GM23338 (cell line): Measurements from ENCODE around the gene TIMM17A. TPM values are rescaled to one million over a fixed set of nuclear protein-coding genes. Genes with fewer than 3 reads are reported as not detected.

ENCODE experiments used
- ATAC-seq: fragments of 200-7000 bp; cut with Tn5 transposase; 3 replicates; pipeline ENCODE4 v1.9.1; 2020
- DNase-seq: peaks from one replicate; pipeline ENCODE4 v3.0.0-alpha.2; 2015; ENCODE audit warnings: low spot score
- H2AFZ ChIP-seq: fragments of 200-600 bp; sonication (generic); 2 replicates; pipeline ENCODE4 v1.8.0; 2016; ENCODE audit warnings: antibody characterized with exemption, mild to moderate bottlenecking, moderate library complexity
- H3F3A ChIP-seq: fragments of 200-600 bp; sonication (generic); replicated peaks from 2 replicates; pipeline ENCODE4 v1.8.0; 2017; ENCODE audit warnings: antibody characterized with exemption, mixed run types, low read depth
- H3K27ac ChIP-seq: fragments of 200-600 bp; sonication (generic); 2 replicates; pipeline ENCODE4 v1.6.1; 2016; ENCODE audit warnings: low read depth
- H3K27me3 ChIP-seq: fragments of 200-600 bp; sonication (generic); 2 replicates; pipeline ENCODE4 v1.8.0; 2016; ENCODE audit warnings: mild to moderate bottlenecking, mixed run types, moderate library complexity; ENCODE audit not compliant: insufficient read depth
- H3K36me3 ChIP-seq: fragments of 200-600 bp; sonication (generic); 2 replicates; pipeline ENCODE4 v1.8.0; 2016; ENCODE audit warnings: mild to moderate bottlenecking; ENCODE audit not compliant: insufficient read depth
- H3K4me1 ChIP-seq: fragments of 200-600 bp; sonication (generic); 2 replicates; pipeline ENCODE4 v1.8.0; 2016; ENCODE audit warnings: mild to moderate bottlenecking, moderate library complexity; ENCODE audit not compliant: insufficient read depth
- H3K4me2 ChIP-seq: fragments of 200-600 bp; sonication (generic); 2 replicates; pipeline ENCODE4 v1.7.1; 2017; ENCODE audit warnings: mixed run types
- H3K4me3 ChIP-seq: fragments of 200-600 bp; sonication (generic); 2 replicates; pipeline ENCODE4 v1.6.1; 2016; ENCODE audit warnings: mixed run types
- H3K79me2 ChIP-seq: fragments of 200-600 bp; sonication (generic); replicated peaks from 2 replicates; pipeline ENCODE4 v1.8.0; 2017; ENCODE audit warnings: mild to moderate bottlenecking; ENCODE audit not compliant: insufficient read depth
- H3K9me2 ChIP-seq: fragments of 200-600 bp; sonication (generic); 2 replicates; pipeline ENCODE4 v1.8.0; 2017; ENCODE audit not compliant: insufficient read depth
- H4K20me1 ChIP-seq: fragments of 200-600 bp; sonication (generic); replicated peaks from 2 replicates; pipeline ENCODE4 v1.8.0; 2017; ENCODE audit warnings: mild to moderate bottlenecking; ENCODE audit not compliant: insufficient read depth
- H3K27ac Mint-ChIP-seq: 2 replicates; pipeline ENCODE4 v1.8.0; 2020; ENCODE audit warnings: inconsistent platforms, mild to moderate bottlenecking, moderate library complexity, mixed read lengths
- H3K27me3 Mint-ChIP-seq: 3 replicates; pipeline ENCODE4 v1.8.0; 2022; ENCODE audit warnings: low read depth, mild to moderate bottlenecking, moderate library complexity, mixed read lengths, inconsistent platforms; ENCODE audit not compliant: insufficient read depth, poor library complexity
- H3K36me3 Mint-ChIP-seq: 3 replicates; pipeline ENCODE4 v1.8.0; 2021; ENCODE audit warnings: low read depth, mild to moderate bottlenecking, inconsistent platforms, moderate library complexity, mixed read lengths
- H3K4me1 Mint-ChIP-seq: 3 replicates; pipeline ENCODE4 v1.8.0; 2020; ENCODE audit warnings: mild to moderate bottlenecking, inconsistent platforms, mixed read lengths
- H3K4me3 Mint-ChIP-seq: 3 replicates; pipeline ENCODE4 v1.8.0; 2021; ENCODE audit warnings: moderate library complexity, mild to moderate bottlenecking, inconsistent platforms, mixed read lengths
- H3K9me3 Mint-ChIP-seq: 3 replicates; pipeline ENCODE4 v1.8.0; 2020; ENCODE audit warnings: moderate library complexity, mild to moderate bottlenecking, inconsistent platforms, mixed read lengths
- CREB1 ChIP-seq: fragments of 250-450 bp; sonication (Bioruptor Pico); IDR thresholded peaks from 2 replicates; pipeline ENCODE4 v1.5.0; 2020; ENCODE audit warnings: low read depth, mild to moderate bottlenecking, moderate library complexity
- CTCF ChIP-seq, 2 experiments: fragments of 200-600 bp in 1 of 2; sonication (generic) in 1 of 2; conservative IDR thresholded peaks; 2 replicates each; pipeline versions ENCODE4 v1.5.1 to v1.6.1; 2016 to 2017; ENCODE audit warnings: antibody characterized with exemption in 2 of 2, low read depth in 2 of 2, mild to moderate bottlenecking in 2 of 2, moderate library complexity in 1 of 2
- EZH2 ChIP-seq: fragments of 200-600 bp; sonication (generic); IDR thresholded peaks from one replicate; pipeline ENCODE4 v1.8.0; 2017; ENCODE audit warnings: antibody characterized with exemption, mild to moderate bottlenecking, low read depth; ENCODE audit not compliant: unreplicated experiment
- JUNB ChIP-seq: IDR thresholded peaks from one replicate; pipeline ENCODE4 v1.6.1; 2016; ENCODE audit warnings: antibody characterized with exemption; ENCODE audit not compliant: unreplicated experiment
- NANOG ChIP-seq: IDR thresholded peaks from 2 replicates; pipeline ENCODE4 v1.6.1; 2016; ENCODE audit warnings: antibody characterized with exemption, borderline replicate concordance
- POLR2AphosphoS5 ChIP-seq: IDR thresholded peaks from 2 replicates; pipeline ENCODE4 v1.6.1; 2016; ENCODE audit warnings: antibody characterized with exemption, low read depth
- ZNF114 ChIP-seq: fragments of 250-450 bp; sonication (Bioruptor Pico); IDR thresholded peaks from 2 replicates; pipeline ENCODE4 v1.5.0; 2020; ENCODE audit warnings: mild to moderate bottlenecking, moderate library complexity
- ZNF331 ChIP-seq: fragments of 250-450 bp; sonication (Bioruptor Pico); IDR thresholded peaks from 2 replicates; pipeline ENCODE4 v1.5.0; 2020; ENCODE audit warnings: low read depth, mild to moderate bottlenecking, moderate library complexity
- ZNF462 ChIP-seq: fragments of 250-450 bp; sonication (Bioruptor Pico); IDR thresholded peaks from 2 replicates; pipeline ENCODE4 v1.5.0; 2020; ENCODE audit warnings: mild to moderate bottlenecking, moderate library complexity
- polyA plus RNA-seq: library from polyadenylated mRNA; unstranded; fragments of >200 nt; fragmentation: Nextera tagmentation; extraction: Ambion mirVana; gene quantifications from 2 replicates; pipeline ENCODE4 v1.2.1, GENCODE V29; 2016
- total RNA-seq: library from RNA; depleted of rRNA; stranded (reverse); fragments of >200 nt; shearing (Covaris generic); gene quantifications from 2 replicates; pipeline ENCODE4 v1.2.3, GENCODE V29; 2014

Gene TIMM17A
- total and polyA plus RNA-seq, 2 experiments from 2014 or later, result 38.5 to 60.0 TPM

- TF ChIP-seq CREB1 (CRISPR knock-in tag), result peak; percentile 51; the same call in 1 of the 2 replicates
These were observed 54.2 kb downstream of the TIMM17A start (continued) for GRCh38 chr1:202009326-202010179.

GRCh38 chr1:202010180-202011015 is 55.1 kb downstream of the TIMM17A start, which contains the start of gene ELF3:
Gene ELF3, plus strand, starts transcription at chr1:202010587. Its CDS starts 550 bp downstream, at chr1:202011137.
- peak within 1 kb of the TSS; percentile 86 for H3K4me2 ChIP-seq
- H3K4me3 ChIP-seq, result peak within 1 kb of the TSS; percentile 61
- peaks cover 50% of the 10 kb centered on the region for H3K4me1 ChIP-seq
- H3K27me3 ChIP-seq, result no peaks in the 10 kb centered on the region
- Mint-ChIP-seq H3K9me3 (no peaks in the 10 kb centered on the region), H3K4me1 (peaks cover 49% of the 10 kb centered on the region), H3K4me3 (peak within 1 kb of the TSS; percentile 82), H3K27ac (peak within 1 kb of the TSS; percentile 93), H3K27me3 (peaks cover 14% of the 10 kb centered on the region), H3K36me3 (peaks cover 24% of the 10 kb centered on the region)
- ATAC-seq (peak; percentile 83), DNase-seq (peak; percentile 98)
- H3F3A ChIP-seq, result peaks cover 14% of the 10 kb centered on the region
- TF ChIP-seq ZNF114 (CRISPR knock-in tag) (peak; percentile 98; the same call in 1 of the 2 replicates), POLR2AphosphoS5 (peak; percentile 92), NANOG (no peak), CTCF (conservative IDR thresholded peaks at IDR 0.05; ENCODE audit: low read depth in 2 of 2) (0 out of 4 replicates have a peak, but pooled peaks of 1 of the 2 experiments have one; percentile 5)
- H2AFZ ChIP-seq, result no peak within 1 kb of the TSS
- no peaks in the 10 kb centered on the region for H3K36me3 ChIP-seq
- peaks cover 7% of the 10 kb centered on the region for H3K79me2 ChIP-seq
- no peaks in the 10 kb centered on the region for H3K9me2 ChIP-seq
- H3K27ac ChIP-seq, result peak within 1 kb of the TSS; percentile 86
- no peaks in the 10 kb centered on the region for H4K20me1 ChIP-seq

GRCh38 chr1:202011994-202012393 is 56.7 kb downstream of the TIMM17A start:
- H3K4me3 ChIP-seq, result no peak overlapping the region
- peaks cover 14% of the 10 kb centered on the region for H3K27me3 Mint-ChIP-seq
- no peaks in the 10 kb centered on the region for H3K9me3 Mint-ChIP-seq
- H2AFZ ChIP-seq, result no peak overlapping the region
- H3K36me3 Mint-ChIP-seq, result peaks cover 19% of the 10 kb centered on the region; the same call in 2 of the 3 replicates
- no peak overlapping the region for H3K27ac Mint-ChIP-seq
- peaks cover 36% of the 10 kb centered on the region for H3K4me1 ChIP-seq
- H3K4me2 ChIP-seq, result no peak overlapping the region; the same call in 1 of the 2 replicates
- peaks cover 10% of the 10 kb centered on the region for H3F3A ChIP-seq
- no peaks in the 10 kb centered on the region for H4K20me1 ChIP-seq
- H3K36me3 ChIP-seq, result no peaks in the 10 kb centered on the region
- H3K27ac ChIP-seq, result no peak overlapping the region
- no peaks in the 10 kb centered on the region for H3K9me2 ChIP-seq
- H3K4me1 Mint-ChIP-seq, result peaks cover 41% of the 10 kb centered on the region
- H3K79me2 ChIP-seq, result peaks cover 7% of the 10 kb centered on the region
- H3K4me3 Mint-ChIP-seq, result peak overlapping the region; percentile 46; the same call in 2 of the 3 replicates
- H3K27me3 ChIP-seq, result no peaks in the 10 kb centered on the region
- DNase-seq, result no peak
- no peak for ATAC-seq
- TF ChIP-seq ZNF462 (CRISPR knock-in tag), result no peak
- TF ChIP-seq JUNB, result no peak
- no peak for TF ChIP-seq POLR2AphosphoS5
- no peak for TF ChIP-seq ZNF331
- TF ChIP-seq EZH2, result no peak
